ENCODE data around the gene MTHFD1L.
"Not testable (repeated sequence)": the region's sequence is repeated elsewhere in the genome, so short reads cannot be mapped to it uniquely, and the experiment has no call there.

DNA sequence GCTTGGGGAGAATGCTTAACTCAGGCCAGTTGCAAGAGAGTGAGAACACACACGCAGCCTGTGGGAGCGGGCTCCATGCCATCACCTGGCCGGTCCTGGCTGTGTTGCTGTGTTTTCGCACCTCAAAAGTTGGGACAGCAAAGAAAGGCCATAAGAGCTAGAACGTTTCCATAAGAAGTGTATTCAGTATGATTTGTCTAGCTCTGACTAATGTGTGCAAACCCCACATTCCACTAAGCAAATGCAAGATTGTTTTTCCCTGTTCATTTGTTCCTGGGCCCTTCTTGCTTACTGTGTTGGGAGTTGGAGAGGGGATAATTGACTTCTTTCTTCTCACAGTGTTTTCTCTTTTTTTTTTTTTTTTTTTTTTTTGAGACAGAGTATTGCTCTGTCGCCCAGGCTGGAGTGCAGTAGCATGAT, 177.4 kb downstream of the MTHFD1L start:
- TF ChIP-seq, protein P1, sequence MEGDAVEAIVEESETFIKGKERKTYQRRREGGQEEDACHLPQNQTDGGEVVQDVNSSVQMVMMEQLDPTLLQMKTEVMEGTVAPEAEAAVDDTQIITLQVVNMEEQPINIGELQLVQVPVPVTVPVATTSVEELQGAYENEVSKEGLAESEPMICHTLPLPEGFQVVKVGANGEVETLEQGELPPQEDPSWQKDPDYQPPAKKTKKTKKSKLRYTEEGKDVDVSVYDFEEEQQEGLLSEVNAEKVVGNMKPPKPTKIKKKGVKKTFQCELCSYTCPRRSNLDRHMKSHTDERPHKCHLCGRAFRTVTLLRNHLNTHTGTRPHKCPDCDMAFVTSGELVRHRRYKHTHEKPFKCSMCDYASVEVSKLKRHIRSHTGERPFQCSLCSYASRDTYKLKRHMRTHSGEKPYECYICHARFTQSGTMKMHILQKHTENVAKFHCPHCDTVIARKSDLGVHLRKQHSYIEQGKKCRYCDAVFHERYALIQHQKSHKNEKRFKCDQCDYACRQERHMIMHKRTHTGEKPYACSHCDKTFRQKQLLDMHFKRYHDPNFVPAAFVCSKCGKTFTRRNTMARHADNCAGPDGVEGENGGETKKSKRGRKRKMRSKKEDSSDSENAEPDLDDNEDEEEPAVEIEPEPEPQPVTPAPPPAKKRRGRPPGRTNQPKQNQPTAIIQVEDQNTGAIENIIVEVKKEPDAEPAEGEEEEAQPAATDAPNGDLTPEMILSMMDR (conservative IDR thresholded peaks at IDR 0.05 in 1 of 2, IDR thresholded peaks at IDR 0.05 in 1 of 2; ENCODE audit: extremely low read depth in 1 of 2, insufficient read depth in 1 of 2, low read depth in 1 of 2, low read length in 2 of 2), result not testable (repeated sequence)
- TF ChIP-seq EZH2 (IDR thresholded peaks at IDR 0.05; ENCODE audit: borderline replicate concordance, low read length), result not testable (repeated sequence)

Measured in mammary epithelial cell (primary cell).